ENCODE data around the gene PCGF2.

PCGF2 gene

DNA sequence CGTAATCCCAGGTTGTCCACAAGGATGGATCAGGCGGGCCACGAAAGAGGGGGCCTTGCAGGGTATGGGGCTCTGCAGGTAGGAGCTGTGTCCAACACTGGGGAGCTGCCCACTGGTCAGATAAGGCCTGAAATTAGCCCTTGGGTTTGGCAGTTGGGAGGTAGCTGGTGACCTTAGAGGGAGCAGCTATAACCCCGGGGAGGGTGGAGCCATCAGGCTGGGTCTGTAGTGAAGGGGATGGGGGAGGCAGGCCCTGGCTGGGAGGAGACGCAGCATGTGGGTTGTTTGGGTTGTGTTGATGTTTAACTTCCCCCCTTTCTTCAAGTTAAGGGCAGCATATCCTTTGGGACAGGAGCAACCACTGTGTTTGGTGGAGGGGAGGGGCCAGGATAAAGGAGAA lies 37.2 kb downstream of the PCGF2 start:
- peaks cover 23% of the 10 kb centered on the region for H3K27me3 ChIP-seq (ENCODE audit: control insufficient read depth, insufficient read depth, low read length)
- peaks cover 32% of the 10 kb centered on the region for H3K4me1 ChIP-seq (ENCODE audit: control insufficient read depth, low read depth, low read length)
- H3K9me3 ChIP-seq (ENCODE audit: control insufficient read depth, low read depth, low read length) = no peaks in the 10 kb centered on the region
- H3K4me3 ChIP-seq (ENCODE audit: low read length) = no peak overlapping the region
- no peak overlapping the region for H3K27ac ChIP-seq (ENCODE audit: low read length)
- no peak overlapping the region for H3K9ac ChIP-seq (ENCODE audit: low read length)
- H3K36me3 ChIP-seq (ENCODE audit: control insufficient read depth, low read depth, low read length) = no peaks in the 10 kb centered on the region

DNA sequence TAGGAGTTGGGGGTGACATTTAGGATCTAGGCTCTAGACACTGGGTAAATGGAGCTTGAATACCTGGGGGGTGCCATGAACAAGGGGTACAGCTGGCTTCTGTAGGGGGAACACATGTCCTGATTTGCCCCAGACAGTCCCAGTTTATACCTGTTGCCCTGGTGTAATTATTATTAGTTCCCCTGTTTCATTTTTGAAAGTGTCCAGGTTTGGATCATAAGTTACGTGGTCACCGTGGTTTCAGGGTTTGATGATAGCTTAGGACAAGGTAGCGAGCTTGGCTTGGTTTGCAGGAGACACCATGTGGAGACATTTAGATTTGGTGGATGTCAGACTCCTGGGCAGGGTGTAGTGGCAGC lies 37.6 kb downstream of the PCGF2 start:
- Histone ChIP-seq H3K27ac (ENCODE audit: low read length) (no peak overlapping the region), H3K9ac (ENCODE audit: low read length) (no peak overlapping the region), H3K36me3 (ENCODE audit: control insufficient read depth, low read depth, low read length) (no peaks in the 10 kb centered on the region), H3K27me3 (ENCODE audit: control insufficient read depth, insufficient read depth, low read length) (peaks cover 25% of the 10 kb centered on the region), H3K9me3 (ENCODE audit: control insufficient read depth, low read depth, low read length) (no peaks in the 10 kb centered on the region), H3K4me3 (ENCODE audit: low read length) (no peak overlapping the region), H3K4me1 (ENCODE audit: control insufficient read depth, low read depth, low read length) (peaks cover 28% of the 10 kb centered on the region)

DNA sequence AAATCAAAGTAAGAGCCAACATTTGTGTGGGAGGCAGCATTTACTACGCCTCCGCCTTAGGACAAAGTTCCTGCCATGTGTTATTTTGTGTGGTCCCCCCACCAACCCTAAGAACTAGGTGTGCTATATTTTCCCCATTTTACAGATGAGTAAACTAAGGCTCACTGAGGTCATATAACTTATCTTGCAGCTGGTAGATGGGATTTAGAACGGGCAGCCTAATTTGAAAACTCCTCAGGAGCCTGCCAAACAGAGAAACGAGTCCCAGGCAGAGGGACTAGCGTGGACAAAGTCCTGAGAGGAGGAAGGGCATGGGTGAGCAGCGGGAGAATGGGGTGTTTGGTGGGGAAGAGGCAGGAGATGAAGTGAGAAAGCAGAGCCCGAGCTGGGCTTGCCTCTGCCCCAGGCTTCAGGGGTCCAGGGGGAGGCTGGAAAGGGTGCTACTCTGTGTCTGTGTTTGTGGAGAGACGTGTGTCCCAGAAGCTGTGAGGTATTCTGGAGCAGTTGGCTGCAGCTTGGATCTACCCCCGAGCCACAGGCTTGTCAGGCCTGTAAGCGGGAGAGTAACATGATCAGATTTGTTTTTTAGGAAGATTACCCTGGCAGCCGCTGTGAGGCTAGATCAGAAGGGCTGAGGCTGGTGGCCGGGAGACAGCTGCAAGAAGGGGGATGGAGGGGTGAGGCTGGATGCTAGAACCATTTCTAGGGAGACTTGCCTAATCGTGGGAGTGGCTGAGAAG lies 38.1 kb downstream of the PCGF2 start:
- H3K27me3 ChIP-seq (ENCODE audit: control insufficient read depth, insufficient read depth, low read length) = peaks cover 25% of the 10 kb centered on the region
- peaks cover 22% of the 10 kb centered on the region for H3K4me1 ChIP-seq (ENCODE audit: control insufficient read depth, low read depth, low read length)
- no peak overlapping the region for H3K4me3 ChIP-seq (ENCODE audit: low read length)
- no peak overlapping the region for H3K27ac ChIP-seq (ENCODE audit: low read length)
- H3K9ac ChIP-seq (ENCODE audit: low read length) = no peak overlapping the region
- no peaks in the 10 kb centered on the region for H3K36me3 ChIP-seq (ENCODE audit: control insufficient read depth, low read depth, low read length)
- H3K9me3 ChIP-seq (ENCODE audit: control insufficient read depth, low read depth, low read length) = no peaks in the 10 kb centered on the region

DNA sequence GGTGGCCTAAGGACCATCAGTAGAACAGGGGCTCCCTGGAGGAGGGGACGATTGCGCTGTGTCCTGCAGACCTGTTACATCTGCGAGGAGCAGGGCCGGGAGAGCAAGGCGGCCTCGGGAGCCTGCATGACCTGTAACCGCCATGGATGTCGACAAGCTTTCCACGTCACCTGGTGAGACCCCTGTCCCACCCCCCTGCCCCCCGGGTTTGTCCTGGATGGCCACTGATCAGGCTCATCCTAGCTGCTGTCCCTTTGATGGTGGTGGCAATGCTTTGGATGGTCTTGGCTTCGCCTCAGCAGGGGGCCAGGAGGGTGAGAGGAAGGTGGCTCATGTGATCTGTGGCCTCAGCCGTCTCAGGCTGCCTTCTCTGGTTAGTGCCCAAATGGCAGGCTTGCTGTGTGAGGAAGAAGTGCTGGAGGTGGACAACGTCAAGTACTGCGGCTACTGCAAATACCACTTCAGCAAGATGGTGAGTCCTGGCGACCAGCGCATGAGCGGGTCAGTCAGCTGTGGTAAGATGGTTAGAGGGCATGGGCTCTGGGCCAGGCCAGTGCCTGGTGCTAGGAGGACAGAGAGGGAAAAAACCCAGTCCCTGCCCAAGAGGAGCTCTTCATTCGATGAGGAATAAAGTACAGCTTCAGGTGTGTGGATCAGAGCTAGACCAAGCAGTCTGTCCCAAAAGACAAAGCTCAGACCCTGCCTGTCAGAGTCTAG lies 38.9 kb downstream of the PCGF2 start:
- Histone ChIP-seq H3K27ac (ENCODE audit: low read length) (no peak overlapping the region), H3K9me3 (ENCODE audit: control insufficient read depth, low read depth, low read length) (no peaks in the 10 kb centered on the region), H3K27me3 (ENCODE audit: control insufficient read depth, insufficient read depth, low read length) (peaks cover 30% of the 10 kb centered on the region), H3K9ac (ENCODE audit: low read length) (no peak overlapping the region), H3K4me3 (ENCODE audit: low read length) (no peak overlapping the region), H3K36me3 (ENCODE audit: control insufficient read depth, low read depth, low read length) (no peaks in the 10 kb centered on the region), H3K4me1 (ENCODE audit: control insufficient read depth, low read depth, low read length) (peaks cover 23% of the 10 kb centered on the region)

DNA sequence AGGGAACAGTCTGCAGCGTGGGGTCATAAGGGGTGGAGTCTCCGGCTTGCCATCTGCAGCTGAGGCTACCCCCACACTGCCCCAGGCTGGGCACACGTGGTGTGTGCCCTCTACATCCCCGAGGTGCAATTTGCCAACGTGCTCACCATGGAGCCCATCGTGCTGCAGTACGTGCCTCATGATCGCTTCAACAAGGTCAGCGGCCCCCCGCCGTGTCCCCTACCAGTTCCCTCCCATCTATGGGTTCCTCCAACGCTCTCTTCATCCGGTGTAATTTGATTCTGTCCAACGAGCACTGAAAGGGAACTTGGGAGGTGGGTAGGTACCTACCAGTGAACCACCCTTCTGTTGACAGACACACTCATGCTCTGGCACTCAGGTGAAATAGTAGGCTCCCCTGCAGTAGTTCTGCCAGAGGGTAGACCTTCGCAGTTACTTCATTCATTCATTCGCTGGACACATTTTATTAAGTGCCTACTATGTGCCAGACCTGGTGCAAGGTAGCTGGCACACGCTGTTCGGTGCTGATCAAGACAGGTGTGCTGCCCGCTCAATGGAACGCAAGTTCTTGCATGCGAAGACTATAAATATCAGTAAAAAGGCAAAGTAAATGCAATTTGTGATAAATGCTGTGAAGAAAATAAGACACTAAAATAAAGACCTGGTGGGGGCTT lies 40.3 kb downstream of the PCGF2 start:
- Histone ChIP-seq H3K9me3 (ENCODE audit: control insufficient read depth, low read depth, low read length) (no peaks in the 10 kb centered on the region), H3K4me1 (ENCODE audit: control insufficient read depth, low read depth, low read length) (peaks cover 25% of the 10 kb centered on the region), H3K4me3 (ENCODE audit: low read length) (no peak overlapping the region), H3K27ac (ENCODE audit: low read length) (no peak overlapping the region), H3K9ac (ENCODE audit: low read length) (no peak overlapping the region), H3K36me3 (ENCODE audit: control insufficient read depth, low read depth, low read length) (no peaks in the 10 kb centered on the region), H3K27me3 (ENCODE audit: control insufficient read depth, insufficient read depth, low read length) (peaks cover 43% of the 10 kb centered on the region)

DNA sequence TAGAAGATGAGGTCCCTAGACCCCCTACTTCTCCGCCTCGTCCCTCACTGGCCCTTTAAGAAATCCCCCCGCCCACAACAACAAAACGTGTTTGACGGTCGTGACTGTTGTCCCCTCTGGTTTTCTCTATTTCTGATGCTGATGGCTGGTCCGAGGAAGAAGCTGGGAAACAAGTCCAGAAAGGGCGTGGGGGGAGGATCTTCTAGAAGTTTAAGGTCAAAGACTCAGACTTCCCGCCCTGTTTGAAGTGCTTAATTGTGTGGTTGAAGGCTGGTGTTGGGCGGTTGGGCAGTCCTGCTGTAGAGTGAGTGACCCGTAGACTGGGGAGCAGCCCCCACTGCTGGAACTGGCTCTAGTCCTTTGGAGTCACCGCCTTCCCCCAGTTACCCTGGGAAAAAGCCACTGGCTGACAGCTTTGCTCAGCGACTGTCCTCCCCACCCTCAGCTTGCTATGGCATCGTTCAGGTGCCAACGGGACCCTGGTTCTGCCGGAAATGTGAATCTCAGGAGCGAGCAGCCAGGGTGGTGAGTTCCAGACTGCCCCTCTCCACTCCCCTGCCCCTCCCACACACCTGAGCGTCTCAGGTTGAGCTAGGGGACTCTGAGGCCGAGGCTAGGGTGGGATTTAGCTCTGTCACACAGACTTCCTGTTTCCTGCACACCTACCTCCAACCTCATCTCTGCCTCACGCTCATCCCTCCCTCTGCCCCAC lies 41.5 kb downstream of the PCGF2 start:
- no peak overlapping the region for H3K27ac ChIP-seq (ENCODE audit: low read length)
- peak overlapping the region; percentile 73 for H3K4me3 ChIP-seq (ENCODE audit: low read length)
- H3K36me3 ChIP-seq (ENCODE audit: control insufficient read depth, low read depth, low read length) = no peaks in the 10 kb centered on the region
- peaks cover 28% of the 10 kb centered on the region for H3K4me1 ChIP-seq (ENCODE audit: control insufficient read depth, low read depth, low read length)
- peak overlapping the region; percentile 18 for H3K9ac ChIP-seq (ENCODE audit: low read length)
- H3K27me3 ChIP-seq (ENCODE audit: control insufficient read depth, insufficient read depth, low read length) = peaks cover 55% of the 10 kb centered on the region
- no peaks in the 10 kb centered on the region for H3K9me3 ChIP-seq (ENCODE audit: control insufficient read depth, low read depth, low read length)

DNA sequence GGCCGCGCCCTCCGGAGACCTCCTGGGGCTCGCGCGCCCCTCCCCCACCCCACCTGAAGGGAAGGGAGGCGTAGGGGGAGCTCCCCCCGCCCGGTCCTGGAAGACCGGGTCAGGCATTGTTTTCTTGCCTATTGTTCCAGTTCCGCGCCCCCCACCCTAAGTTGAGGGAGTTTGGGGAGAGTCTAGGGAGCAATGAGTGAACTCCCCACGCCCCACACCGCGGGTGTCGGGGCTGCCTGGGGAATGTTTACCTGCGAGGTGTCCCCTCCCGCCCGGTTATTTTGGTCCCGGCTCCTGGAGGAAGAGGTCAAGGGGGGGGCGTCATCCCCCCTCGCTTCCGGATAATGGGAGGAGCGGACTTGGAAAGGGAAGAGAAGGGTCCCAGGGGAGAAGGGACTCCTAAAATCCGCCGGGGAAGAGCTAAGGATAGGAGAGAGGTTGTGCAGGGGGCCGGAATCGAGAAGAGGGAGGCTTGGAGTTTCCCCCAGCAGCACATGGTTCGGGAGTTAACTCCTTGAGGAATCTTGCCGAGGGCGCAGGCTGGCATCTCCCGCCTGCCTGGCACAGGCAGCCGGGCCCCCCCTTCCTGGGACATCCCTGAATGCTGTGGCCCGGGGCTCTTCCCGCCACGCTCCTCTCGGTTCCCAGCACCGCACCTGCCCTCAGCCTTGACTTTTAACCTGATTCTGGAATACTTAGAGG lies 42.2 kb downstream of the PCGF2 start:
- H3K4me3 ChIP-seq (ENCODE audit: low read length) = peak overlapping the region; percentile 73
- H3K4me1 ChIP-seq (ENCODE audit: control insufficient read depth, low read depth, low read length) = peaks cover 34% of the 10 kb centered on the region
- peak overlapping the region; percentile 18 for H3K9ac ChIP-seq (ENCODE audit: low read length)
- peaks cover 62% of the 10 kb centered on the region for H3K27me3 ChIP-seq (ENCODE audit: control insufficient read depth, insufficient read depth, low read length)
- no peaks in the 10 kb centered on the region for H3K36me3 ChIP-seq (ENCODE audit: control insufficient read depth, low read depth, low read length)
- H3K27ac ChIP-seq (ENCODE audit: low read length) = no peak overlapping the region
- no peaks in the 10 kb centered on the region for H3K9me3 ChIP-seq (ENCODE audit: control insufficient read depth, low read depth, low read length)

DNA sequence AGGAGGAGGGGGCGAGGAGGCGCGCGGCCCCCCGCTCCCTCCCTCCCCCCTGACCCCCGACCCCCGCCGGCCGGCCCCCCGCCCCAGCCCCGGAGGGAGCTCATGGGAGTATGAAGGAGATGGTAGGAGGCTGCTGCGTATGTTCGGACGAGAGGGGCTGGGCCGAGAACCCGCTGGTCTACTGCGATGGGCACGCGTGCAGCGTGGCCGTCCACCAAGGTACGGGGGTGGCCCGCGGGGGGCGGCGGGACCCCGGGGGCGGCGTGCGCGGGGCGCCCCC lies 42.7 kb downstream of the PCGF2 start:
- Histone ChIP-seq H3K36me3 (ENCODE audit: control insufficient read depth, low read depth, low read length) (no peaks in the 10 kb centered on the region), H3K9me3 (ENCODE audit: control insufficient read depth, low read depth, low read length) (no peaks in the 10 kb centered on the region), H3K9ac (ENCODE audit: low read length) (no peak overlapping the region), H3K27me3 (ENCODE audit: control insufficient read depth, insufficient read depth, low read length) (peaks cover 67% of the 10 kb centered on the region), H3K4me3 (ENCODE audit: low read length) (peak overlapping the region; percentile 73), H3K27ac (ENCODE audit: low read length) (no peak overlapping the region), H3K4me1 (ENCODE audit: control insufficient read depth, low read depth, low read length) (peaks cover 35% of the 10 kb centered on the region)

DNA sequence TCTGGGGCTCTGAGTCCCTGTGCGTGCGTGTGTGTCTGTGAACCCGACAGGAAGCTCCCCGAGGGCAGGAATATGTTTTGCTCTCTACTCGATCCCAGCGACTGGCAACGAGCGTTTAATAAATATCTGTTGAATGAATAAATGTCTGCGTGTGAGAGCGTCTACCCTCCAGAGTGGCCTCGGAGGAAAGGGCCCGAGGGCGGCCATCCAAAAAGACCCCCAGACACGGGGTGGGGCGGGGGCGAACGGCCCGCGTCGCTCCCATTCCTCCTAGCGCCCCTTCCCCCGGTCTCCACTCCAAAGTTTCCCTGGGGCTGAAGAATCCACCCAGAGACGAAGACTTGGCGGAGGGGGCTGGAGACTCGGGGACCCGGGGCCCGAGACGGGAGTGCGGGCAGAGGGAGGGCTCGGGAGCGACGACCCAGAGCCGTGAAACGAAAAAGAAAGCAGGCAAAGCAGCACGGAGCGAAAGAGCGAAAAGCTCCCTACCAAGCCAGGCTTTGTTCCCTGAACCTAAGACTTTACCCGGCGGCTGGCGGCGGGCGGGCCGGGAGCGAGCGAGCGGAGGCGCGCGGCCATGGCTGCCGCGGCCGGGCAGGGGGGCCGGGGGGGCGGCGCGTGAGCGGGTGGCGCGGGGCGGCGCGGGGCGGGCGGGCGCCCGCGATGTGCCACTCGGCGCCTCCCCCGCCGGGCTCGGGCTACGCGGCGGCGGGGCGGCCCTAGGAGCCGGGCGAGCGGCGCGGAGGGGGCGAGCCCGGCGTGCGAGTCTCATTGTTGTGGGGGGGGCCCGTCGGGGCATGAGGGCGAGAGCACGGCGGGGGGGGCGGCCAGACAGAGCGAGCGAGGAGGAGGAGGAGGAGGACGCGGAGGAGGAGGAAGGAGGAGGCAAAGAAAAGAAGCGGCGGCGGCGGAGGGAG lies 43.3 kb downstream of the PCGF2 start, which contains the start of gene MLLT6:
TSS of gene MLLT6 (plus strand) at position 668 of the 917 bp plus-strand sequence. CDS start 360 bp downstream, outside the sequence.
- H3K4me1 ChIP-seq (ENCODE audit: control insufficient read depth, low read depth, low read length) = peaks cover 35% of the 10 kb centered on the region
- H3K9me3 ChIP-seq (ENCODE audit: control insufficient read depth, low read depth, low read length) = no peaks in the 10 kb centered on the region
- peak within 1 kb of the TSS; percentile 41 for H3K9ac ChIP-seq (ENCODE audit: low read length)
- H3K27ac ChIP-seq (ENCODE audit: low read length) = no peak within 1 kb of the TSS
- peak within 1 kb of the TSS; percentile 73 for H3K4me3 ChIP-seq (ENCODE audit: low read length)
- peaks cover 73% of the 10 kb centered on the region for H3K27me3 ChIP-seq (ENCODE audit: control insufficient read depth, insufficient read depth, low read length)
- H3K36me3 ChIP-seq (ENCODE audit: control insufficient read depth, low read depth, low read length) = no peaks in the 10 kb centered on the region

DNA sequence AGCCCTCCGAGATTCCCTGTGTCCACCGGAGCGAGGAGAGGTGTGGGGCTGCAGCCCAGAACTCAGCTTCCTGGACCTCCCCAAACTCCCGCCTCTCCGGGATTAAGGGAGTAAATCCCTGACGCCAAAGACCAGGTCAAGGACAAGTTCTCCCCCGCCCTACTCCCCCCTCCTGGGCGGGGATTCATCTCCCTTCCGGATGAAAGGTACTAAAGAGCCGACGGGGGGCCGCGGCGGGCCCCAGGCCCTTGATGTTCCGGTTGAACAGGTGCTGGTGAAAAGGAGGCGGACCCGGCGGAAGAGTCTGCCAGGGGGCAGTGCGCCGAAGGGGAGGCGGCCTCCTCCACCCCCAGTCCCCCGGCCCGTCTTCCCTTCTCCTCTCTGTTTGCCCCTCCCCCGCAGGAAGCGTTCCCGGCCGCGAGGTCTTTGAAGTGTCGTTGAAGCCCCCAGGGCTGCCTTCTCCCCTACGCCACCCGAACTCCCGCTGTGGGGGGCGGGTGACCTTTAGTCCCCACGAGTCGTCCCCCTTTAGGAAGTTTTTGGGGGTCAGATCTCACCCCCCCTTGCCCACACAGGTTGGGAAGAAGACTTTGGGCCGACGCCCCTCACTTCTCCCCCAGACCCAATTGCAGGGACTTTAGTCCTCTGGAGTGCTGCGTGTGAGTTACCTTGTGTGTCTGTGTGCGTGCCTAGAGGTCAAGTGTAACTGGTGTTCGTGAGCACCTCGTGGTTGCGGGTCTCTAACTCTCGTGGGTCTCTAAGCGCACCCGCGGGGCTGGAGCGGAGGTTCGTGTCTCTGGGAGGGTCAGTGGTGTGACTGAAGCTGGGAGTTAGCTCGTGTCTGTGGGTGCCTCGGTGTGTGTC lies 44.2 kb downstream of the PCGF2 start:
- H3K4me3 ChIP-seq (ENCODE audit: low read length) = peak overlapping the region; percentile 58
- H3K27me3 ChIP-seq (ENCODE audit: control insufficient read depth, insufficient read depth, low read length) = peaks cover 82% of the 10 kb centered on the region
- no peak overlapping the region for H3K27ac ChIP-seq (ENCODE audit: low read length)

More for the DNA sequence above, 44.2 kb downstream of the PCGF2 start:
- no peaks in the 10 kb centered on the region for H3K36me3 ChIP-seq (ENCODE audit: control insufficient read depth, low read depth, low read length)
- no peaks in the 10 kb centered on the region for H3K9me3 ChIP-seq (ENCODE audit: control insufficient read depth, low read depth, low read length)
- peaks cover 35% of the 10 kb centered on the region for H3K4me1 ChIP-seq (ENCODE audit: control insufficient read depth, low read depth, low read length)
- H3K9ac ChIP-seq (ENCODE audit: low read length) = peak overlapping the region; percentile 41
